ENCODE data around the gene MRPL10.

MRPL10 gene

DNA sequence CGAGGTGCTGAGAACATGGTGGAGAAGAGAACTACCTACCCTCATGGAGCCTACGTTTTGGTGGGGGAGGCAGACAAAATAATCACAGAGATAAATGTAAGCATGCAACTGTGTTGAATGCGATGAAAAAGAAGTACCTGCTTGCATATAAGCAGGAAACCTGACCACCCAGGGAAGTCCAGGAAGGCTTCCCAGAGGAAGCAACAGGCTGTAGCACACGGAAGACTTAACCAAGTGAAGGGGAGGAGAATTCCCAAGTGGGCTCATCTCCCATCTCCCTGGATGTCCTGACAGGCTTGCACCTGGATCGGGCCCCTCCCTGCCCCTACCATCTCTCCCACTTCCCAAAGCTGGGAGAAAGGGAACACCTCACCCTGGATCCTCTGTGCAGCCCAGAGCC, 7.7 kb upstream of the MRPL10 start:
- no peak for DNase-seq (ENCODE audit: low spot score)

GRCh38 chr17:47838636-47839035, 7.3 kb upstream of the MRPL10 start:
- no peak for DNase-seq (ENCODE audit: low spot score)

- DNase-seq (ENCODE audit: low spot score) = no peak
Measured at GRCh38 chr17:47837401-47838039, 6.2 kb upstream of the MRPL10 start.

DNA sequence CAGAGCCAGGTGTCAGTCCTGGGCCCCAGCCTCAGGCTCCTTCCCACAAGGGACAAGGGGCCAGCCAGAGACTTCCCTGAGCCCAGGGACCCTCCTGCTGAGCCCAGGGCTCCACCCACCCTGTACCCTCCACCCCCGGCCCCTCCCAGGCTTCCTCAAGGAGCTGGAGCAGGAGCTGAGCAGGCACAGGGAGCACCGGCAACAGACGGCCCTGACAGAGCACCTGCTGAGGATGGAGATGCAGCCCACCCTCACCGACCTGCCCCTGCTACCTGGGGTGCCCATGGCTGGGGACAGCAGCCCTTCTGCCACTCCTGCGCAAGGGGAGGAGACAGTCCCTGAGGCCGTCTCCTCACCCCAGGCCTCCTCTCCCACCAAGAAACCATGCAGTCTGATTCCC, 5.3 kb upstream of the MRPL10 start:
- no peak for DNase-seq (ENCODE audit: low spot score)

DNA sequence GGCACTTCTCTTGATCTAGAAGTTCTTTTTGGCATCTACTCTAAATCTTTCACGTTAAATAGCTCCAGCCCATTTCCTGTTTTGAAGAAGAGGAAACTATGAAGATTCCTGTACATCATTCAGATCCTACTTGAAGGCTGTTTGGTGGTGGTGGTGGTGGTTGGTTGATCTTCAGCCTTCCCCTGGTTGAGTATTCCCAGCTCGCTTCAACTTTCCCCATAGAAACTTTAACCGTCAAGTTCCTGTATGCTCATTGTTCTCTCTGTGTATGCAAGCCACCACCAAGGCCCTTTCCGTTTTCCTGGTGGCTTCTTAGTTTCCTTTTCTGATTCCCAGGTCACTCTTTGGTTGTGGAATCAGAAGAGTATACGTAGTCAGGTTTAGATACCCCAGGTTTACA, 3.4 kb upstream of the MRPL10 start:
- no peak for DNase-seq (ENCODE audit: low spot score)

GRCh38 chr17:47831934-47832327, 590 bp upstream of the MRPL10 start:
- no peak for DNase-seq (ENCODE audit: low spot score)

- no peak for DNase-seq (ENCODE audit: low spot score)
Measured at GRCh38 chr17:47830396-47831002, 842 bp downstream of the MRPL10 start.

DNA sequence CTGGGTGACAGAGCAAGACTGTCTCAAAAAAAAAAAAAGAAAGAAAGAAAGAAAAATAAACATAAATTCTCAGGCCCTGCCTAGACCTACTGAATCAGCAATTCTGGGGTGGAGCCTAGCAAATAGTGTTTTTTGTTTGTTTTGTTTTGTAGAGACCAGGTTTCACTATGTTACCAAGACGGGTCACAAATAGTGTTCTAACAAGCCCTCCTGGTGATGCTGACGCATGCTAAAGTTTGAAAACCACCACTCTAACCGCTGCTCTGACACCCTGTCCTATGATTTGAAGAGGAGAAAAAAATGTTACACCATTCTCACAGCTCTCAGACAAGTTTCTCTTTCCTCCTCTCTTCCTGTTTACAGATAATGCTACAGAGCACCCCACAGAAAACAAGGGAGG, 1.5 kb downstream of the MRPL10 start:
- DNase-seq (ENCODE audit: low spot score) = no peak

GRCh38 chr17:47823519-47823918, 7.8 kb downstream of the MRPL10 start:
- DNase-seq (ENCODE audit: low spot score) = no peak

GRCh38 chr17:47822785-47823184, 8.6 kb downstream of the MRPL10 start:
- no peak for DNase-seq (ENCODE audit: low spot score)

DNA sequence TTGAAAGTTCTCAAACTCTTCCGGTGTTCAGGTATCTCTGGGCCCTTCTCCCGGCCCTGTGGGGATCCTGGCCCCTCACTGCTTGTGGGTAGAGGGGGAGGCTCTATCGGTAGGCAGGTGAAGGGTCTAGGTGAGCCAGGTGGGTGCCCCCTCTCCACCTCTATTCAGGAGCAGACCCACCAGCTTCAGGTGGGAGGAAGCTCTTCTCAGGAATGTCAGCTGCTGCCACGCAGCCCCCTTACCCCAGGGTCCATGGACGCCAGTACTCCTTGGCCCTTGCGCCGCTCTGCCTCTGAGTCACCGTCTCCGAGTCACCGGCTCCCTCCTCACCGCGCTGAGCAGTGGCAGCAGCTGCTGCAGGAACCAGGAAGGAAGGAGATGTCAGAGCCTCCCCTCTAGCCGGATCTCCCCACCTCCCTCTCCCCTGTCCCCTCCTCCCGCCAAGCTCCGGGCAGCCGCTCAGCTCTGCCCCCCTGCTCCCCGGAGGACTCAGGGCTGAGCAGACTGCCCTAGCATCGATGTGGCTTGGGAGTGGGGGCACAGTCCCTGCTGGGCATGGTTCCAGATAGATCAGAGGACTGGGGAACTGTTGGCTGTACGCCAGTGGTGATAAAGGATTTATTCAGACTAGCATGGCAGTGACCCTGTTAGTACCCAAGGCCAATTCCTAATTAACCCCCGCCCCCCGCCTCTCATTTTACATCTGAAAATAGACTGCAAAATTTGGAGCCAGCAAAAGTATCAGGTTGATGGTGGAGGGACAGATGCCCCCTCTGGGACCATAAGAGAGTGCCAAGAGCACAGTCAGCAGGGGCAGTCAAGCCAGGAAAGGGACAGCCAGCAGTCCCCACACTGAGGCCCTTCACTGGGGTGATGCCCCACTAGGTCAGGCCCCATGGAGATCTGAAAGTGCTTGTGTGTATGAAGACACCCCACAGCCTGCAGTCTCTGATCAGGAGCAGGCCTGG, 9.6 kb downstream of the MRPL10 start, which contains the start of gene OSBPL7:
TSS of gene OSBPL7 (minus strand) at position 371 of the 968 bp plus-strand sequence. CDS start 1,516 bp downstream, outside the sequence.
- DNase-seq (ENCODE audit: low spot score) = peak; percentile 93

- no peak for DNase-seq (ENCODE audit: low spot score)
Measured at GRCh38 chr17:47821031-47821423, 10.3 kb downstream of the MRPL10 start.

DNA sequence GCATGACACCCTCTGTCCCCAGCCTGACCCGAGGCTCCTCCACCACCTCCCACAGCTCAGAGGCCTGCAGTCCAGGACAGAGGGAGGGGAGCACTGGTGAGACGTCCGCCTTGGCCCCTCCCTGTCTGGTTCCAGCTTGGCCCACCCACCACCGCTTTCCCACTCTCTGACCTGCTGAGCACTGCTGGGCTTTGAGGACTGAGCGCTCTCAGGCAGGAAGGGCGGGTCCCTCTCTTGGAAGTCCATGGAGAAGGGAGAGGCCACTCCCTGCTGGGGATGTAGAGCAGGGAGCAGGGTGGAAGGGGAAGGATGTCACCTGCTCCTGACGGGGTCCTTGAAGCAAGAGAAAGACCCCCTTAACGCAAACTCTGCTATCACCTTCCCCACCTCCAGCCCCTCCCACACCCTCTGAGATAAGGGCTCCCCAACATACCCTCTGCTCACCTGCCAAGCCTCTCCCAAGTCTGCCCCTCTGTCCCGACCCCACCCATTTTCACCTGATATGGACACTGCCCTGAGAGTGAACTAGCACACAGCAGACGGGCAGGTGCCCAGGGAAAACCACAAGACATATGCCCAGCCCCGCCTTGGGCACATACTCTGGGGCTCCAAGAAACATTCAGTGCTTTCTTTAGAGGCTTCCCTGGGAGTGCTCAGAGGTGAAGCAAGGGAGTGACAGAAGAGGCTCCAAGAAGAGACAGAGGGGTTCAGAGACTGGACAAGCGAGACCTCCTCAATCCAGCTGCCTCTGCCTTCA, 11.1 kb downstream of the MRPL10 start:
- no peak for DNase-seq (ENCODE audit: low spot score)

DNA sequence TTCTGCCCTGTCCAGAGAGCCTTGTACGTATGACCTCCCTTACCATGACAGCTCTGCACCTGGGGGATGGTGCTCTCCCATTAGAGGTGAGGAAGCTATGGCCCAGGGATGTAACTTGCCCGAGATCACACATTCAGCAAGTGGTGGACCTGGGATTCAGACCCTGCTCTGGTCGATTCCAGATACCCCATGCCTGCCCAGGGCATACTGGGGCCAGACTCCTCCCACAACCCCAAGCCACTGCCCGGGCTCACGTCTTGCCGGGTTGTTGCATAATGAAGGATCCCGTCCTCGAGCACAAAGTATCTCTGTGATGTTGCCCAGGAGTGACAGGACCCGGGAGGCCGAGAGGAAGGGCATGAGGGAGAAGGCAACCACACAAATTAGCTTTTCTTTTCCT, 11.9 kb downstream of the MRPL10 start:
- DNase-seq (ENCODE audit: low spot score) = no peak

GRCh38 chr17:47818002-47818695, 13.2 kb downstream of the MRPL10 start:
- DNase-seq (ENCODE audit: low spot score) = no peak

DNA sequence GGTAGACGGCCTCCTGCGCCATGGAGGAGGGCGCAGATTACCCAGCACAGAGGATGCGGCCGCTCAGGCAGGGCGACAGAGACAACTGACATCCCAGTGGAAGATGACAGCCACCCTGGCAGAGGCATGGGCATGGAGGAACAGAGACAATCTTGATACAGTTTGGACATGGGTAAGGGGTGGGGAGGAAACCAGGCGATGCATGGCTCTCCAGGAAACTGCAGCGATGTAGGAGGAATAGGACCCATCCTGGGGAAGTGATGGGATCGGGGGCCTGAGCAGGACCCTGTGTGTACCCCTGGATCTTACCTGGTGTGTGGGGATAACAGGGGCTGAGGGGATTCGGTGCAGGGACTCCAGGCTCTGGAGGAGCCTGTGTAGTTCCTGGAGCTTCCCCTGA, 14.4 kb downstream of the MRPL10 start:
- DNase-seq (ENCODE audit: low spot score) = no peak

GRCh38 chr17:47816111-47816735, 15.1 kb downstream of the MRPL10 start:
- no peak for DNase-seq (ENCODE audit: low spot score)

DNA sequence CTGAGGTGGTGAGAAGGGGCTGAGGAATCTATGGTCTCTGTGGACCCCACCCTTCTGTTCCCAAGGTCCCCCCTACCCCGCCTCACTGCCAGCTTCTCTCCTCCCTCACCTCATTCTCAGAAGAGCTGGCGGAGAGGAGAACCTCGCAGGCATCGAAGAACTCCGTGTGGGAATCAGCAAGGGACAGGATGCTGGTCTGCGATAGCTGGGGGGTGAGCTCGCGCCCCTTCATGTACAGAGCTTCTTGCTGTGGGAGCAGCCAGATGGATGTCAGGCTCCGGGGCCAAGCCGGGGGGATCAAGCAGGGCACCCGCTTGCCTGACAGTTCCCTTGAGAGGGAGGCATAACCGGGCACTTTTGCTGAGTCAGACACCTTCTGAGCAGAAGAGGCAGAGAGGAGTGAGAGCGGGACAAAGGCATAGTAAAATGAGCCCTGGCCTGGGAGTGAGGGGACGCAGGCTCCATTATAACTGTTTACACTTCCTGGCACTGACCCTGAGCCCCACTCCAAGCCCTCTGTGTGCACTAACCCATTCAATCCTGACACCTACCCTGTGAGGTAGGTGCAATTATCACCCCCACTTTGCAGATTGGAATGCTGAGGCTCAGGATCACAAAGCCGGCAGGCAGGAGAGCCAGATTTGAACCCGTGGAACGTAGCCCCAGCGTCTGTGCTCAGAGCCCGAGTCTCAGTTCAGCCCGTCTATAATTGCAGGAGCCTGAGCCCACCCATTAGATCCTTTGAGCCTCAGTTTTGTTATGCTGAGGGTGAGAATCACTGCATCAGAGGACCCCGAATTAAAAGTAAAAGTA, 16.0 kb downstream of the MRPL10 start:
- DNase-seq (ENCODE audit: low spot score) = no peak

DNA sequence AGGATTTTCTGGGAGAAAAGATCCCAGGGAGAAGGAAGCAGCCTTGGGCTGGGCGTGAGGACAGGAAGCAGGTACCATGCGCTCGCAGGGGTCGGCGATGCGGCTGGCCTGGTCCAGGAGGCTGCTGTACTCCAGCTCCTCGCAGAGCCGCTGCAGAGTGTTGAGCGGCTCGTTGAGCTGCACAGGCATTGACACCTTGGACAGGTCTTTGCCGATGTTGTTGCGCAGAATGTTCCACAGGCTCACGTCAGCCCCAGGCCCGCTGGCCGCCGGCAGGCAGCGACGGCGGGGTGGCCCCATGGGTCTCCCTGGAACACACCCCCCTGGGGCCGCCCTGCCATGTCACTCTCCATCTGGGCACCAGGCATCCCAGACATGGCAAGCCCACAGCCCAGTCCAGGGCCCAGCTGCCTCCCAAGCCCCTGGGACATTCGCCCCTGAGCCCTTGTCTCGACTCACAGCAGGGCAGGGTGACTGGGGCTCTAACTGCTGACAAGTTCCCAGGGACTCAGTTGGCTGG, 17.8 kb downstream of the MRPL10 start:
- DNase-seq (ENCODE audit: low spot score) = no peak

DNA sequence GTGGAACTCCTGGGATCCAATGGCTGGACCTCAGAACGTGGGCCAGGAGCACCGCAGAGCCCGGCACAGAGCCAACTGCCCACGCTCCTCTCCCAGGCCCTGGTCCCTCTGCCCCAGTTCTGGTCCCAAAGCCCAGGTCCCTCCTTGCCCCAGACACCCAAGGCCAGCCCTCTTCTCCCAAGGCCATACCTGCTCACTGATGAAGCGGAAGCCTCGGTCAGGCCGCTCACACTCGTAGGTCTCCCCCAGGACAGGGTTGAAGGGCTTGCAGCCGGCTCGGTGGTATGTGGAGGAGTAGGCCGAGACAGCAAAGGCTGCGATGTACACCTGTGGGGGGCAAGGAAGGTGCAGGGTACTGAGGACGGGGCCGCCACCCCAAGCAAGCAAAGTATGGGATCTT, 18.3 kb downstream of the MRPL10 start:
- no peak for DNase-seq (ENCODE audit: low spot score)
